MCF 10A (cell line): ENCODE results near the gene DNAH17. TPM values are rescaled to one million over a fixed set of nuclear protein-coding genes. Genes with fewer than 3 reads are reported as not detected.

Source experiments
- BruUV-seq: library from RNA; stranded (reverse); fragments of 400-500 nt; replicated peaks from 2 replicates; lab custom pipeline; 2021; lab: Mats Ljungman, UMichigan
- CTCF ChIA-PET: fragments of 300-600 bp; sonication (Branson Sonifier 250); formaldehyde crosslinking; extraction: SDS; loops from one replicate; lab custom pipeline; 2021; ENCODE audit warnings: antibody characterized with exemption, inconsistent platforms; lab: Yijun Ruan, JAX
- POLR2A ChIA-PET: fragments of 300-600, 350-650 bp; sonication (Branson Sonifier 250); formaldehyde crosslinking; extraction: SDS; loops from one replicate; lab custom pipeline; 2020; ENCODE audit warnings: antibody characterized with exemption, inconsistent platforms; lab: Yijun Ruan, JAX
- DNase-seq: peaks from one replicate; pipeline ENCODE4 v3.0.0-alpha.2; 2018; ENCODE audit not compliant: unreplicated experiment
- H3K27ac Mint-ChIP-seq: one replicate; pipeline ENCODE4 v1.8.0; 2022; ENCODE audit warnings: mild to moderate bottlenecking, low read depth, mixed read lengths; ENCODE audit not compliant: unreplicated experiment
- H3K27me3 Mint-ChIP-seq: one replicate; pipeline ENCODE4 v1.8.0; 2022; ENCODE audit warnings: mixed read lengths; ENCODE audit not compliant: insufficient read depth, unreplicated experiment
- H3K36me3 Mint-ChIP-seq: one replicate; pipeline ENCODE4 v1.8.0; 2022; ENCODE audit warnings: mild to moderate bottlenecking, moderate library complexity, mixed read lengths; ENCODE audit not compliant: insufficient read depth, unreplicated experiment
- H3K4me1 Mint-ChIP-seq: one replicate; pipeline ENCODE4 v1.8.0; 2022; ENCODE audit warnings: mixed read lengths; ENCODE audit not compliant: insufficient read depth, unreplicated experiment
- H3K4me3 Mint-ChIP-seq: one replicate; pipeline ENCODE4 v1.8.0; 2022; ENCODE audit warnings: mild to moderate bottlenecking, moderate library complexity, mixed read lengths; ENCODE audit not compliant: unreplicated experiment
- H3K9me3 Mint-ChIP-seq: one replicate; pipeline ENCODE4 v1.8.0; 2022; ENCODE audit warnings: mixed read lengths; ENCODE audit not compliant: unreplicated experiment
- intact Hi-C: fragments of 100-400 bp; cut with micrococcal nuclease; formaldehyde crosslinking; loops from 2 replicates; pipeline ENCODE4 v1.14.1; 2022
- total RNA-seq: library from RNA; stranded (reverse); gene quantifications from 2 replicates; pipeline ENCODE4 v1.2.3, GENCODE V29; 2022
- TF ChIP-seq, protein P1 (sequence below): fragments of 200-600 bp; IDR thresholded peaks from one replicate; pipeline ENCODE4 v1.8.0; 2022; ENCODE audit warnings: antibody characterized with exemption, mild to moderate bottlenecking; ENCODE audit not compliant: unreplicated experiment

The DNAH17 gene
- total RNA-seq, 1 experiment from 2014 or later = not detected

DNA sequence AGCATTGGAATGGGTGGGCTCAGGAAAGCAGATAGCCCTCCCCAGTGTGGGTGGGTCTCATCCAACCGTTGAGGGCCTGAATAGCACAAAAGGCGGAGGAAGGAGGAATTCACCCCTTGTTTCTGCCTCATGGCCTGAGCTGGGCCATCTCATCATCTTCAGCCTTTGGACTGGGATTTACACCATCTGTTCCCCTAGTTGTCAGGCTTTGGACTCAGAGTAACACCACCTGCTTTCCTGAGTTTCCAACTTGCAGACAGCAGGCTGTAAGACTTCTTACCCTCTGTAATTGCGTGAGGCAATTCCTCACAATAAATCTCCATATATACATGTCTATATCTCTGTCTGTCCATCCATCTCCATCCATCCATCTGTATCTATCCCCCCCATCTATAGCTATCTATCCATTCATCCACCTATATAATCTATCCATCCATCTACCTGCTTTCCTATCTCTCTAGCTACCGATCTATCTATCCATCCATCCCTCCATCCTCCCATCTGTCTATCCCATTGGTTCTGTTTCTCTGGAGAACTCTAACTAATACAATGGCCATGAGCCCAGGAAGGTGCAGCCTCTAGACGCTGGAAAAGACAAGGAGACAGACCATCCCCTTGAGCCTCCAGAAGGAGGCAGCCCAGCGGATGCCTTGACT, 21.3 kb downstream of the DNAH17 start:
- DNase-seq = no peak
- H3K4me3 Mint-ChIP-seq = no peak overlapping the region
- intact Hi-C loops = no loop called here
- no peak overlapping the region for H3K27ac Mint-ChIP-seq
- ChIA-PET POLR2A (interaction anchor here (0.8 kb wide), 1 partner anchor 36 kb away, joined by 3 read pairs; no protein-coding TSS in a partner anchor), CTCF (interaction anchor here (0.7 kb wide), 1 partner anchor 133 kb away, joined by 3 read pairs; no protein-coding TSS in a partner anchor)
- H3K9me3 Mint-ChIP-seq = no peaks in the 10 kb centered on the region
- TF ChIP-seq, protein P1, sequence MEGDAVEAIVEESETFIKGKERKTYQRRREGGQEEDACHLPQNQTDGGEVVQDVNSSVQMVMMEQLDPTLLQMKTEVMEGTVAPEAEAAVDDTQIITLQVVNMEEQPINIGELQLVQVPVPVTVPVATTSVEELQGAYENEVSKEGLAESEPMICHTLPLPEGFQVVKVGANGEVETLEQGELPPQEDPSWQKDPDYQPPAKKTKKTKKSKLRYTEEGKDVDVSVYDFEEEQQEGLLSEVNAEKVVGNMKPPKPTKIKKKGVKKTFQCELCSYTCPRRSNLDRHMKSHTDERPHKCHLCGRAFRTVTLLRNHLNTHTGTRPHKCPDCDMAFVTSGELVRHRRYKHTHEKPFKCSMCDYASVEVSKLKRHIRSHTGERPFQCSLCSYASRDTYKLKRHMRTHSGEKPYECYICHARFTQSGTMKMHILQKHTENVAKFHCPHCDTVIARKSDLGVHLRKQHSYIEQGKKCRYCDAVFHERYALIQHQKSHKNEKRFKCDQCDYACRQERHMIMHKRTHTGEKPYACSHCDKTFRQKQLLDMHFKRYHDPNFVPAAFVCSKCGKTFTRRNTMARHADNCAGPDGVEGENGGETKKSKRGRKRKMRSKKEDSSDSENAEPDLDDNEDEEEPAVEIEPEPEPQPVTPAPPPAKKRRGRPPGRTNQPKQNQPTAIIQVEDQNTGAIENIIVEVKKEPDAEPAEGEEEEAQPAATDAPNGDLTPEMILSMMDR = no peak
- no peaks in the 10 kb centered on the region for H3K4me1 Mint-ChIP-seq
- H3K27me3 Mint-ChIP-seq = no peaks in the 10 kb centered on the region
- no TSS peak for BruUV-seq
- H3K36me3 Mint-ChIP-seq = no peaks in the 10 kb centered on the region

DNA sequence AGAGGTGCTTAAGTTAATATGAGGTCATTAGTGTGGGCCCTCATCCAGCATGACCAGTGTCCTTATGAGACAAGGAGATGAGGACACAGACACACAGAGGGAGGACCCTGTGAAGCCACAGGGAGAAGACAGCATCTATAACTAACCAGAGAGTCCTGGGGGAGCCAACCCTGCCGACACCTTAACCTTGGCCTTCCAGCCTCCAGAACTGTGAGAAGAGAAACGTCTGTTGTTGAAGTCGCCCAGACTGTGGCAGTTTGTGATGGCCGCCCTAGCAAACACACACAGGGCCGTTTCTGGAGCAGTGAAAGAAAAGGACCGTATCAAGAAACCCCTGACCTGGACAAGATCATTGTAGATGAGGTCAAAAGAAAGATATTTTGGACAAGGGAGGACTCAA, 26.7 kb downstream of the DNAH17 start:
- ChIA-PET CTCF (no interaction called here), POLR2A (no interaction called here)
- Mint-ChIP-seq H3K9me3 (peaks cover 8% of the 10 kb centered on the region), H3K27me3 (no peaks in the 10 kb centered on the region), H3K27ac (no peak overlapping the region), H3K4me3 (no peak overlapping the region), H3K4me1 (no peaks in the 10 kb centered on the region), H3K36me3 (no peaks in the 10 kb centered on the region)
- intact Hi-C loops = no loop called here
- no TSS peak for BruUV-seq
- no peak for DNase-seq
- TF ChIP-seq, protein P1 = no peak

DNA sequence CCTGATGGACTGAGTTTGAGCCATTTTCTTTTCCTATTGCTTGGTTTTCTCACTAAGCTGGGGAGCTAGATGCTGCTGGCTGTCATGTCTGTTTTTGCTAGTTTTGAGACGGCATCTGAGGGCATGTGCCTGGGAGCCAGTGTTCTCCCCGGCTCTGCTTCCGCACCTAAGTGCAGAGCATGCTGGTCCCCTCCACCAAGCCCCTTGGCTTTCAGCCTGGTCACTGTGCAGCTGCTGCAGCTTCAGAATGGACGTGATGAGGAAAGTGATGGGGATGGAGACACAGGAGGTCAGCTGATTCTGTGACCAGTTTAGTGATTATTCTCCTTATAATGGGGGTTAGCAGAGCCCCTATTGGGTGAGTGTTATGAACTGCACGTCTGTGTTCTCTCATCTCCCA, 28.5 kb downstream of the DNAH17 start:
- CTCF ChIA-PET = no interaction called here
- no peak overlapping the region for H3K27ac Mint-ChIP-seq
- intact Hi-C loops = no loop called here
- TF ChIP-seq, protein P1 = no peak
- H3K4me1 Mint-ChIP-seq = no peaks in the 10 kb centered on the region
- DNase-seq = no peak
- no TSS peak for BruUV-seq
- H3K36me3 Mint-ChIP-seq = peaks cover 7% of the 10 kb centered on the region
- H3K4me3 Mint-ChIP-seq = no peak overlapping the region
- POLR2A ChIA-PET = no interaction called here
- no peaks in the 10 kb centered on the region for H3K27me3 Mint-ChIP-seq
- H3K9me3 Mint-ChIP-seq = peaks cover 8% of the 10 kb centered on the region

DNA sequence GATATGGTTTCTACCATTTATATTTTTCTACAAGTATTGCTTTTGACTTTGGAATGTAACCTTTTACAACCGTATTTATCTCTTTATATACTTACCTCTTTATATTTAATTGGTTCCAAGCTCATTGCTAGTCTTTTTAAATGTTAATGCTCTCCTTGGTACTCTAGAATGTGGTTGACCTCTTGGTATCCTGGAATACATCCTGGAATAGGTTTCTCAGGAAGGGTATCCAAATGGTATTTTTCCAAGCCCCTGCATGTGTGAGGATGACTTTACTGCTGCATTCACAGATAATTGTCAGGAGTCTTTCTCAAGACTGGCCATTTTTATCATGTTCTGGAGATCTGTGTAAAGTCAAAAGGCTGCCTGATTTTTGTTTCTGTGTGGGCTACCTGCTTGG, 30.2 kb downstream of the DNAH17 start:
- Mint-ChIP-seq H3K4me1 (no peaks in the 10 kb centered on the region), H3K27me3 (no peaks in the 10 kb centered on the region), H3K36me3 (peaks cover 7% of the 10 kb centered on the region), H3K27ac (no peak overlapping the region), H3K4me3 (no peak overlapping the region), H3K9me3 (peaks cover 8% of the 10 kb centered on the region)
- no TSS peak for BruUV-seq
- intact Hi-C loops = no loop called here
- DNase-seq = no peak
- TF ChIP-seq, protein P1 = no peak
- CTCF ChIA-PET = interaction anchor here (0.6 kb wide), 1 partner anchor 58 kb away, joined by 3 read pairs; no protein-coding TSS in a partner anchor
- POLR2A ChIA-PET = interaction anchor here (0.9 kb wide), 1 partner anchor 9 kb away, joined by 3 read pairs; no protein-coding TSS in a partner anchor
